ENCODE measurements around the gene GRM3. TPM values are rescaled to one million over a fixed set of nuclear protein-coding genes. Genes with fewer than 3 reads are reported as not detected.

Gene GRM3
- total and polyA plus RNA-seq, 2 of the 13 experiments (the other 11 are each of a cell fraction or from before 2014, with no cell fraction given) = not detected

DNA sequence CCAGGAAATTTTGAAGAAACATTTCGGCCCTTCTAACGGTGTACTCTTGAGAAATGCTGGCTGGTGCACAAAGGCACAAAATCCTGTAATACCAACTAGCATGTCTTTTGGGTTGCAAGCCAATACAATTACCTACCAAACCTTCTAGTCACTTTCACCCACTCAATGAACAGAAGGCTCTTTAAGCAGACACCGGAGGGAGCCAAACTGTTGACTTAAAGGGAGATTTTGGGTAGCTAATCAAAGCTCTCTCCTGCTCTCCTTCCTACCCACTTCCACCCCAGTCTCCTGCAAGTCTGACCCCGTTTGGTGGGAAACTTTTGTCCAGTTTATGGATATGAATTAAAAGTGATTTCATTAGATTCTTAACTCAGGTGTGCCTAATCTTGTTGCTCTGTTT, 24.0 kb downstream of the GRM3 start (continued):
- TF ChIP-seq, protein P1, sequence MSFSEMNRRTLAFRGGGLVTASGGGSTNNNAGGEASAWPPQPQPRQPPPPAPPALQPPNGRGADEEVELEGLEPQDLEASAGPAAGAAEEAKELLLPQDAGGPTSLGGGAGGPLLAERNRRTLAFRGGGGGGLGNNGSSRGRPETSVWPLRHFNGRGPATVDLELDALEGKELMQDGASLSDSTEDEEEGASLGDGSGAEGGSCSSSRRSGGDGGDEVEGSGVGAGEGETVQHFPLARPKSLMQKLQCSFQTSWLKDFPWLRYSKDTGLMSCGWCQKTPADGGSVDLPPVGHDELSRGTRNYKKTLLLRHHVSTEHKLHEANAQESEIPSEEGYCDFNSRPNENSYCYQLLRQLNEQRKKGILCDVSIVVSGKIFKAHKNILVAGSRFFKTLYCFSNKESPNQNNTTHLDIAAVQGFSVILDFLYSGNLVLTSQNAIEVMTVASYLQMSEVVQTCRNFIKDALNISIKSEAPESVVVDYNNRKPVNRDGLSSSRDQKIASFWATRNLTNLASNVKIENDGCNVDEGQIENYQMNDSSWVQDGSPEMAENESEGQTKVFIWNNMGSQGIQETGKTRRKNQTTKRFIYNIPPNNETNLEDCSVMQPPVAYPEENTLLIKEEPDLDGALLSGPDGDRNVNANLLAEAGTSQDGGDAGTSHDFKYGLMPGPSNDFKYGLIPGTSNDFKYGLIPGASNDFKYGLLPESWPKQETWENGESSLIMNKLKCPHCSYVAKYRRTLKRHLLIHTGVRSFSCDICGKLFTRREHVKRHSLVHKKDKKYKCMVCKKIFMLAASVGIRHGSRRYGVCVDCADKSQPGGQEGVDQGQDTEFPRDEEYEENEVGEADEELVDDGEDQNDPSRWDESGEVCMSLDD (CRISPR knock-in tag; IDR thresholded peaks at IDR 0.05; ENCODE audit: borderline replicate concordance) = no peak
- no peak for TF ChIP-seq ZNF253 (CRISPR knock-in tag; IDR thresholded peaks at IDR 0.05; ENCODE audit: borderline replicate concordance)

DNA sequence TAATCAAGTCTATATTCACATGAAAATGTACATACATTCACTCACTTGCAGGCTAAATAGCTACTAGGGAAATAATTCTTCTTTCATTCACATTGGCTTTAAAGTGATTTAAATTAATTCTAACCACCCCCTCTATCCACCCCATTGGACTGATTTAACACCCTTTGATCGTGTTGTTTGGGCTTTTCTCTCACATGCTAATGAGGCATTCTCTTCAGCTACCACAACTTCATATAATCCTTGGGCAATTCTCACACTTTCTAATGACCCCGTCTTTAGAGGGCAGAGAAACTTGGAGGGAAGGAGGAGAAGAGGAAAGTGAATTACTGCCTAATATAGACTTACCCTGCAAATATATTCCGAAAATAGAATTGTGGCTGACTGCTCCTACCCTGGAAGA, 24.6 kb downstream of the GRM3 start:
- FAIRE-seq (no peak), DNase-seq (ENCODE audit: low spot score) (no peak), ATAC-seq (no peak)
- WGBS (ENCODE audit: low lambda C conversion rate) = 1% methylated on average over 3 of the region's 3 CpGs
- BruUV-seq (replicated peaks) = no TSS peak
- Histone ChIP-seq H3K4me2 (ENCODE audit: low read depth, low read length) (no peak overlapping the region), H3K9ac (ENCODE audit: insufficient read depth, low read depth, low read length) (no peak overlapping the region), H3K79me2 (ENCODE audit: insufficient read depth, low read length) (no peaks in the 10 kb centered on the region), H3K27me3 (ENCODE audit: control insufficient read depth in 1 of 2, insufficient read depth in 2 of 2, low read length in 2 of 2) (no peaks in the 10 kb centered on the region), H3K36me3 (replicated peaks in 1 of 2; ENCODE audit: control insufficient read depth in 1 of 2, insufficient read depth in 2 of 2, low read length in 2 of 2) (no peaks in the 10 kb centered on the region), H3K4me3 (replicated peaks in 1 of 3; ENCODE audit: insufficient read depth in 1 of 3, low read depth in 2 of 3, low read length in 3 of 3) (no peak overlapping the region), H3K9me3 (ENCODE audit: low read length) (no peaks in the 10 kb centered on the region), H3K4me1 (ENCODE audit: insufficient read depth, low read length) (no peaks in the 10 kb centered on the region), H2AFZ (ENCODE audit: low read length) (no peak overlapping the region), H4K20me1 (ENCODE audit: insufficient read depth, low read length) (no peaks in the 10 kb centered on the region), H3K27ac (ENCODE audit: extremely low read length, insufficient read depth, low read length) (no peak overlapping the region)
- POLR2A ChIA-PET = no interaction called here
- CTCF ChIA-PET (ENCODE audit: low intra/inter-chr PET ratio, low total read pairs) = no interaction called here
- in situ Hi-C loops (cut with HindIII; ENCODE audit: extremely low pct_ligation_motif_present, low pct_unique_long_range_greater_than_20kb) = no loop called here
- intact Hi-C loops (cut with micrococcal nuclease; ENCODE audit: unreplicated experiment) = no loop called here
- TF ChIP-seq MTF2 (CRISPR knock-in tag; IDR thresholded peaks at IDR 0.05; ENCODE audit: borderline replicate concordance) (no peak), HDAC6 (IDR thresholded peaks at IDR 0.05; ENCODE audit: low read depth, low read length) (no peak), SATB2 (CRISPR knock-in tag; IDR thresholded peaks at IDR 0.05) (no peak), CENPT (CRISPR knock-in tag; IDR thresholded peaks at IDR 0.05; ENCODE audit: low read depth) (no peak), ZNF264 (CRISPR knock-in tag; IDR thresholded peaks at IDR 0.05) (no peak)
- TF ChIP-seq, protein P2, sequence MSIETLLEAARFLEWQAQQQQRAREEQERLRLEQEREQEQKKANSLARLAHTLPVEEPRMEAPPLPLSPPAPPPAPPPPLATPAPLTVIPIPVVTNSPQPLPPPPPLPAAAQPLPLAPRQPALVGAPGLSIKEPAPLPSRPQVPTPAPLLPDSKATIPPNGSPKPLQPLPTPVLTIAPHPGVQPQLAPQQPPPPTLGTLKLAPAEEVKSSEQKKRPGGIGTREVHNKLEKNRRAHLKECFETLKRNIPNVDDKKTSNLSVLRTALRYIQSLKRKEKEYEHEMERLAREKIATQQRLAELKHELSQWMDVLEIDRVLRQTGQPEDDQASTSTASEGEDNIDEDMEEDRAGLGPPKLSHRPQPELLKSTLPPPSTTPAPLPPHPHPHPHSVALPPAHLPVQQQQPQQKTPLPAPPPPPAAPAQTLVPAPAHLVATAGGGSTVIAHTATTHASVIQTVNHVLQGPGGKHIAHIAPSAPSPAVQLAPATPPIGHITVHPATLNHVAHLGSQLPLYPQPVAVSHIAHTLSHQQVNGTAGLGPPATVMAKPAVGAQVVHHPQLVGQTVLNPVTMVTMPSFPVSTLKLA (IDR thresholded peaks at IDR 0.05) = no peak
- TF ChIP-seq, protein P3, sequence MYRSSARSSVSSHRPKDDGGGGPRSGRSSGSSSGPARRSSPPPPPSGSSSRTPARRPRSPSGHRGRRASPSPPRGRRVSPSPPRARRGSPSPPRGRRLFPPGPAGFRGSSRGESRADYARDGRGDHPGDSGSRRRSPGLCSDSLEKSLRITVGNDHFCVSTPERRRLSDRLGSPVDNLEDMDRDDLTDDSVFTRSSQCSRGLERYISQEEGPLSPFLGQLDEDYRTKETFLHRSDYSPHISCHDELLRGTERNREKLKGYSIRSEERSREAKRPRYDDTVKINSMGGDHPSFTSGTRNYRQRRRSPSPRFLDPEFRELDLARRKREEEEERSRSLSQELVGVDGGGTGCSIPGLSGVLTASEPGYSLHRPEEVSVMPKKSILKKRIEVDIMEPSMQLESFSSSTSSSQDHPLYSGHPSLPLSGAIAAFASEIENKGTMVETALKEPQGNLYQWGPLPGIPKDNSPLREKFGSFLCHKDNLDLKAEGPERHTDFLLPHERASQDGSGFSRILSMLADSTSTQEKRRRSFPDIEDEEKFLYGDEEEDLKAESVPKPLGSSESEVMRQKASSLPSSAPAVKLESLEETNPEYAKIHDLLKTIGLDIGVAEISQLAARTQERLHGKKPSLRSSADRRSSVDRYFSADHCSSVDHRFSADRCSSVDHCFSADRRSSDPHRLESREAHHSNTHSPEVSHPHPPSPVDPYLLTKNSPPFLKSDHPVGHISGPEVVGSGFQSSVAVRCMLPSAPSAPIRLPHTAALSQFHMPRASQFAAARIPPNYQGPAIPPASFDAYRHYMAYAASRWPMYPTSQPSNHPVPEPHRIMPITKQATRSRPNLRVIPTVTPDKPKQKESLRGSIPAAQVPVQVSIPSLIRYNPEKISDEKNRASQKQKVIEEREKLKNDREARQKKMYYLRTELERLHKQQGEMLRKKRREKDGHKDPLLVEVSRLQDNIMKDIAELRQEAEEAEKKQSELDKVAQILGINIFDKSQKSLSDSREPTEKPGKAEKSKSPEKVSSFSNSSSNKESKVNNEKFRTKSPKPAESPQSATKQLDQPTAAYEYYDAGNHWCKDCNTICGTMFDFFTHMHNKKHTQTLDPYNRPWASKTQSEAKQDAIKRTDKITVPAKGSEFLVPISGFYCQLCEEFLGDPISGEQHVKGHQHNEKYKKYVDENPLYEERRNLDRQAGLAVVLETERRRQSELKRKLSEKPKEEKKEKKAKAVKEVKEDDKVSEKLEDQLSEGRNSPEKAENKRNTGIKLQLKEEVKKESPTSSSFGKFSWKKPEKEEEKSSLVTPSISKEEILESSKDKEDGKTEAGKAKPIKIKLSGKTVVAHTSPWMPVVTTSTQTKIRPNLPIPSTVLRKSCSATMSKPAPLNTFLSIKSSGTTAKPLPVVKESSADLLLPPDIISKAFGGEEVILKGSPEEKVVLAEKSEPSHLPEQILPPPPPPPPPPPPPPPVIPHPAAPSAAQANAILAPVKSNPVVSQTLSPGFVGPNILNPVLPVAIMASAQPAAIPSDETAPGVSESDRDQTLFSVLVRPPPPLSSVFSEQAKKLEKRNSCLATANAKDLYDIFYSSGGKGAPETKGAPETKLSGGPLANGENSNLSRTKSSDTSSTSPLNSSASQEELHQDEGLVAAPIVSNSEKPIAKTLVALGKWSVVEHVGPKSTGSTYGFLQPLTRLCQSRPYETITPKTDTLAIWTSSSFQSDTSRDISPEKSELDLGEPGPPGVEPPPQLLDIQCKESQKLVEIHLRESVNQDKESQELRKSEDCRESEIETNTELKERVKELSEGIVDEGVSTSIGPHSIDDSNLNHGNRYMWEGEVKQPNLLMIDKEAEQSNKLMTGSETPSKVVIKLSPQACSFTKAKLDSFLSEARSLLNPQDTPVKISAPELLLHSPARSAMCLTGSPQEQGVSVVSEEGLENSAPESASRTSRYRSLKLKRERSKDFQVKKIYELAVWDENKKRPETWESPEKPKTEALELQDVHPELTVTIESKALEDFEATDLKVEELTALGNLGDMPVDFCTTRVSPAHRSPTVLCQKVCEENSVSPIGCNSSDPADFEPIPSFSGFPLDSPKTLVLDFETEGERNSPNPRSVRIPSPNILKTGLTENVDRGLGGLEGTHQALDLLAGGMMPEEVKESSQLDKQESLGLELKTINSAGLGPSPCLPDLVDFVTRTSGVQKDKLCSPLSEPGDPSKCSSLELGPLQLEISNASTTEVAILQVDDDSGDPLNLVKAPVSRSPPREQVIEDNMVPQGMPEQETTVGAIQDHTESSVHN (CRISPR knock-in tag; IDR thresholded peaks at IDR 0.05) = no peak

Data from HepG2 (cell line).